ENCODE measurements around the gene RPL12.

Gene RPL12

GRCh38 chr9:127437497-127438264, 13.5 kb downstream of the RPL12 start:
- no peak for DNase-seq

GRCh38 chr9:127430415-127430814, 20.8 kb downstream of the RPL12 start:
- no peak for DNase-seq

- no peak for DNase-seq
Observed at GRCh38 chr9:127428348-127428747, 22.9 kb downstream of the RPL12 start.

GRCh38 chr9:127426756-127427155, 24.4 kb downstream of the RPL12 start:
- no peak for DNase-seq

- DNase-seq: no peak
Observed at GRCh38 chr9:127424676-127424999, 26.6 kb downstream of the RPL12 start.

- DNase-seq: peak; percentile 75 to 90
Observed at GRCh38 chr9:127423934-127424675, 27.1 kb downstream of the RPL12 start, which contains the start of gene ZNF79. Gene ZNF79 (plus strand): TSS chr9:127424382. CDS start chr9:127424788, 406 bp downstream.

GRCh38 chr9:127423476-127423933, 27.7 kb downstream of the RPL12 start:
- DNase-seq: no peak

- no peak for DNase-seq
Observed at GRCh38 chr9:127422787-127423186, 28.4 kb downstream of the RPL12 start.

- no peak for DNase-seq
Observed at GRCh38 chr9:127422133-127422782, 28.9 kb downstream of the RPL12 start.

- no peak for DNase-seq
Observed at GRCh38 chr9:127421057-127421456, 30.1 kb downstream of the RPL12 start.

- no peak for DNase-seq
Observed at GRCh38 chr9:127419348-127419747, 31.9 kb downstream of the RPL12 start.

- peak in 1 of 2 experiments; percentile 48 for DNase-seq
Observed at GRCh38 chr9:127418037-127418471, 33.2 kb downstream of the RPL12 start.

- peak; percentile 26 to 48 for DNase-seq
Observed at GRCh38 chr9:127417131-127418036, 33.8 kb downstream of the RPL12 start.

- no peak for DNase-seq
Observed at GRCh38 chr9:127415657-127416056, 35.5 kb downstream of the RPL12 start.

GRCh38 chr9:127415141-127415540, 36.1 kb downstream of the RPL12 start:
- no peak for DNase-seq

GRCh38 chr9:127411122-127411521, 40.1 kb downstream of the RPL12 start:
- DNase-seq: no peak

- no peak for DNase-seq
Observed at GRCh38 chr9:127407492-127407843, 43.7 kb downstream of the RPL12 start.

- DNase-seq: no peak
Observed at GRCh38 chr9:127406799-127407491, 44.3 kb downstream of the RPL12 start.

GRCh38 chr9:127405344-127406125, 45.7 kb downstream of the RPL12 start:
- no peak for DNase-seq

- no peak for DNase-seq
Observed at GRCh38 chr9:127404631-127405030, 46.6 kb downstream of the RPL12 start.

Measured in NCI-H526 (cell line).